22Rv1 (cell line): ENCODE data around the gene STRA6.

Experiments
- CTCF ChIP-seq: fragments of 450-650 bp; IDR thresholded peaks from 2 replicates; pipeline ENCODE4 v1.5.1; 2017; ENCODE audit warnings: mild to moderate bottlenecking
- ZFX ChIP-seq: fragments of 450-650 bp; IDR thresholded peaks from 2 replicates; pipeline ENCODE4 v1.6.1; 2017; ENCODE audit warnings: antibody characterized with exemption, borderline replicate concordance

- no peak for TF ChIP-seq CTCF
- no peak for TF ChIP-seq ZFX
These were observed 65.6 kb downstream of the STRA6 start for GRCh38 chr15:74136814-74137536.
